ENCODE data around the gene ARV1. TPM values are rescaled to one million over a fixed set of nuclear protein-coding genes. Genes with fewer than 3 reads are reported as not detected.

The ARV1 gene
- total RNA-seq (2012; rRNA removed) = 16.7 and 18.1 TPM in 2 replicates

GRCh38 chr1:230978491-230979388 lies at the start of gene ARV1, which contains the start of gene TTC13:
TSS of gene ARV1 (plus strand) at chr1:230979094. CDS start at chr1:230979106, 12 bp downstream.
TSS of gene TTC13 (minus strand) at chr1:230978861. CDS start at chr1:230978830, 31 bp downstream.
- peak within 1 kb of the TSS; percentile 73 for H3K9ac ChIP-seq (ENCODE audit: low read depth, low read length)
- H3K4me3 ChIP-seq (ENCODE audit: low read length) = peak within 1 kb of the TSS; percentile 78
- H3K36me3 ChIP-seq (ENCODE audit: insufficient read depth, low read length) = peaks cover 7% of the 10 kb centered on the region
- H3K27me3 ChIP-seq (ENCODE audit: control insufficient read depth, insufficient read depth, low read length) = no peaks in the 10 kb centered on the region
- no peaks in the 10 kb centered on the region for H3K9me3 ChIP-seq (replicated peaks; ENCODE audit: low read length)
- peaks cover 15% of the 10 kb centered on the region for H3K4me1 ChIP-seq (ENCODE audit: control insufficient read depth, insufficient read depth, low read length)
- H3K4me2 ChIP-seq (ENCODE audit: low read length) = peak within 1 kb of the TSS; percentile 86

- H3K4me1 ChIP-seq (ENCODE audit: control insufficient read depth, insufficient read depth, low read length) = no peaks in the 10 kb centered on the region
- H3K27me3 ChIP-seq (ENCODE audit: control insufficient read depth, insufficient read depth, low read length) = no peaks in the 10 kb centered on the region
- H3K9me3 ChIP-seq (replicated peaks; ENCODE audit: low read length) = no peaks in the 10 kb centered on the region
- H3K36me3 ChIP-seq (ENCODE audit: insufficient read depth, low read length) = no peaks in the 10 kb centered on the region
- H3K9ac ChIP-seq (ENCODE audit: low read depth, low read length) = no peak overlapping the region
- H3K4me3 ChIP-seq (ENCODE audit: low read length) = no peak overlapping the region
- H3K4me2 ChIP-seq (ENCODE audit: low read length) = no peak overlapping the region
These were observed 47.9 kb upstream of the ARV1 start for GRCh38 chr1:230930986-230931385.

GRCh38 chr1:230935852-230936251 lies 43.0 kb upstream of the ARV1 start:
- no peak overlapping the region for H3K9ac ChIP-seq (ENCODE audit: low read depth, low read length)
- no peak overlapping the region for H3K4me3 ChIP-seq (ENCODE audit: low read length)
- H3K4me1 ChIP-seq (ENCODE audit: control insufficient read depth, insufficient read depth, low read length) = peaks cover 11% of the 10 kb centered on the region
- H3K4me2 ChIP-seq (ENCODE audit: low read length) = no peak overlapping the region
- H3K9me3 ChIP-seq (replicated peaks; ENCODE audit: low read length) = no peaks in the 10 kb centered on the region
- no peaks in the 10 kb centered on the region for H3K27me3 ChIP-seq (ENCODE audit: control insufficient read depth, insufficient read depth, low read length)
- no peaks in the 10 kb centered on the region for H3K36me3 ChIP-seq (ENCODE audit: insufficient read depth, low read length)

- H3K27me3 ChIP-seq (ENCODE audit: control insufficient read depth, insufficient read depth, low read length) = no peaks in the 10 kb centered on the region
- H3K4me1 ChIP-seq (ENCODE audit: control insufficient read depth, insufficient read depth, low read length) = peaks cover 15% of the 10 kb centered on the region
- H3K4me2 ChIP-seq (ENCODE audit: low read length) = no peak overlapping the region
- H3K4me3 ChIP-seq (ENCODE audit: low read length) = no peak overlapping the region
- no peak overlapping the region for H3K9ac ChIP-seq (ENCODE audit: low read depth, low read length)
- H3K9me3 ChIP-seq (replicated peaks; ENCODE audit: low read length) = no peaks in the 10 kb centered on the region
- no peaks in the 10 kb centered on the region for H3K36me3 ChIP-seq (ENCODE audit: insufficient read depth, low read length)
These were observed 42.4 kb upstream of the ARV1 start for GRCh38 chr1:230936475-230936874.

- Histone ChIP-seq H3K4me2 (ENCODE audit: low read length) (no peak overlapping the region), H3K4me3 (ENCODE audit: low read length) (no peak overlapping the region), H3K27me3 (ENCODE audit: control insufficient read depth, insufficient read depth, low read length) (no peaks in the 10 kb centered on the region), H3K36me3 (ENCODE audit: insufficient read depth, low read length) (no peaks in the 10 kb centered on the region), H3K9ac (ENCODE audit: low read depth, low read length) (no peak overlapping the region), H3K9me3 (replicated peaks; ENCODE audit: low read length) (no peaks in the 10 kb centered on the region), H3K4me1 (ENCODE audit: control insufficient read depth, insufficient read depth, low read length) (peaks cover 15% of the 10 kb centered on the region)
These were observed 41.5 kb upstream of the ARV1 start for GRCh38 chr1:230937371-230937770.

GRCh38 chr1:230938924-230939368 lies 39.9 kb upstream of the ARV1 start:
- H3K4me2 ChIP-seq (ENCODE audit: low read length) = no peak overlapping the region
- H3K9ac ChIP-seq (ENCODE audit: low read depth, low read length) = no peak overlapping the region
- peaks cover 15% of the 10 kb centered on the region for H3K4me1 ChIP-seq (ENCODE audit: control insufficient read depth, insufficient read depth, low read length)
- H3K36me3 ChIP-seq (ENCODE audit: insufficient read depth, low read length) = no peaks in the 10 kb centered on the region
- no peaks in the 10 kb centered on the region for H3K27me3 ChIP-seq (ENCODE audit: control insufficient read depth, insufficient read depth, low read length)
- no peaks in the 10 kb centered on the region for H3K9me3 ChIP-seq (replicated peaks; ENCODE audit: low read length)
- no peak overlapping the region for H3K4me3 ChIP-seq (ENCODE audit: low read length)

- Histone ChIP-seq H3K4me1 (ENCODE audit: control insufficient read depth, insufficient read depth, low read length) (peaks cover 15% of the 10 kb centered on the region), H3K27me3 (ENCODE audit: control insufficient read depth, insufficient read depth, low read length) (no peaks in the 10 kb centered on the region), H3K9me3 (replicated peaks; ENCODE audit: low read length) (no peaks in the 10 kb centered on the region), H3K4me2 (ENCODE audit: low read length) (no peak overlapping the region), H3K4me3 (ENCODE audit: low read length) (no peak overlapping the region), H3K9ac (ENCODE audit: low read depth, low read length) (no peak overlapping the region), H3K36me3 (ENCODE audit: insufficient read depth, low read length) (no peaks in the 10 kb centered on the region)
These were observed 38.9 kb upstream of the ARV1 start for GRCh38 chr1:230939806-230940489.

GRCh38 chr1:230940848-230941247 lies 38.0 kb upstream of the ARV1 start:
- H3K4me1 ChIP-seq (ENCODE audit: control insufficient read depth, insufficient read depth, low read length) = peaks cover 15% of the 10 kb centered on the region
- H3K4me2 ChIP-seq (ENCODE audit: low read length) = no peak overlapping the region
- H3K36me3 ChIP-seq (ENCODE audit: insufficient read depth, low read length) = no peaks in the 10 kb centered on the region
- no peak overlapping the region for H3K4me3 ChIP-seq (ENCODE audit: low read length)
- no peak overlapping the region for H3K9ac ChIP-seq (ENCODE audit: low read depth, low read length)
- no peaks in the 10 kb centered on the region for H3K27me3 ChIP-seq (ENCODE audit: control insufficient read depth, insufficient read depth, low read length)
- no peaks in the 10 kb centered on the region for H3K9me3 ChIP-seq (replicated peaks; ENCODE audit: low read length)

- no peak overlapping the region for H3K4me2 ChIP-seq (ENCODE audit: low read length)
- no peak overlapping the region for H3K4me3 ChIP-seq (ENCODE audit: low read length)
- H3K9me3 ChIP-seq (replicated peaks; ENCODE audit: low read length) = no peaks in the 10 kb centered on the region
- H3K4me1 ChIP-seq (ENCODE audit: control insufficient read depth, insufficient read depth, low read length) = peaks cover 15% of the 10 kb centered on the region
- H3K36me3 ChIP-seq (ENCODE audit: insufficient read depth, low read length) = no peaks in the 10 kb centered on the region
- no peak overlapping the region for H3K9ac ChIP-seq (ENCODE audit: low read depth, low read length)
- H3K27me3 ChIP-seq (ENCODE audit: control insufficient read depth, insufficient read depth, low read length) = no peaks in the 10 kb centered on the region
These were observed 35.8 kb upstream of the ARV1 start for GRCh38 chr1:230943048-230943593.

- no peaks in the 10 kb centered on the region for H3K4me1 ChIP-seq (ENCODE audit: control insufficient read depth, insufficient read depth, low read length)
- H3K27me3 ChIP-seq (ENCODE audit: control insufficient read depth, insufficient read depth, low read length) = no peaks in the 10 kb centered on the region
- H3K4me3 ChIP-seq (ENCODE audit: low read length) = no peak overlapping the region
- no peak overlapping the region for H3K9ac ChIP-seq (ENCODE audit: low read depth, low read length)
- H3K36me3 ChIP-seq (ENCODE audit: insufficient read depth, low read length) = no peaks in the 10 kb centered on the region
- no peak overlapping the region for H3K4me2 ChIP-seq (ENCODE audit: low read length)
- H3K9me3 ChIP-seq (replicated peaks; ENCODE audit: low read length) = no peaks in the 10 kb centered on the region
These were observed 30.6 kb upstream of the ARV1 start for GRCh38 chr1:230948301-230948700.

- Histone ChIP-seq H3K4me2 (ENCODE audit: low read length) (no peak overlapping the region), H3K9me3 (replicated peaks; ENCODE audit: low read length) (no peaks in the 10 kb centered on the region), H3K4me1 (ENCODE audit: control insufficient read depth, insufficient read depth, low read length) (no peaks in the 10 kb centered on the region), H3K36me3 (ENCODE audit: insufficient read depth, low read length) (peaks cover 1% of the 10 kb centered on the region), H3K27me3 (ENCODE audit: control insufficient read depth, insufficient read depth, low read length) (no peaks in the 10 kb centered on the region), H3K9ac (ENCODE audit: low read depth, low read length) (no peak overlapping the region), H3K4me3 (ENCODE audit: low read length) (no peak overlapping the region)
These were observed 30.0 kb upstream of the ARV1 start for GRCh38 chr1:230948903-230949302.
